Neuron (in vitro differentiated cells): ENCODE data around the gene ITPR1.
A peak's percentile ranks its signal among the peaks of the same experiment; 100 is the strongest.

Source experiments
- H2AFZ ChIP-seq: one replicate; pipeline ENCODE4 v1.6.1; 2013; ENCODE audit warnings: low read depth, mild to moderate bottlenecking, inconsistent platforms, low read length, moderate library complexity
- H3K27me3 ChIP-seq: one replicate; pipeline ENCODE4 v1.6.1; 2013; ENCODE audit warnings: low read length; ENCODE audit not compliant: insufficient read depth
- H3K36me3 ChIP-seq: one replicate; pipeline ENCODE4 v1.6.1; 2013; ENCODE audit warnings: low read length; ENCODE audit not compliant: insufficient read depth
- H3K4me1 ChIP-seq: one replicate; pipeline ENCODE4 v1.6.1; 2013; ENCODE audit warnings: low read length; ENCODE audit not compliant: insufficient read depth
- H3K4me3 ChIP-seq: 2 replicates; pipeline ENCODE4 v1.5.1; 2013; ENCODE audit warnings: mild to moderate bottlenecking, low read length, moderate library complexity
- H3K9me3 ChIP-seq: one replicate; pipeline ENCODE4 v1.6.1; 2013; ENCODE audit warnings: low read length

Gene ITPR1

DNA sequence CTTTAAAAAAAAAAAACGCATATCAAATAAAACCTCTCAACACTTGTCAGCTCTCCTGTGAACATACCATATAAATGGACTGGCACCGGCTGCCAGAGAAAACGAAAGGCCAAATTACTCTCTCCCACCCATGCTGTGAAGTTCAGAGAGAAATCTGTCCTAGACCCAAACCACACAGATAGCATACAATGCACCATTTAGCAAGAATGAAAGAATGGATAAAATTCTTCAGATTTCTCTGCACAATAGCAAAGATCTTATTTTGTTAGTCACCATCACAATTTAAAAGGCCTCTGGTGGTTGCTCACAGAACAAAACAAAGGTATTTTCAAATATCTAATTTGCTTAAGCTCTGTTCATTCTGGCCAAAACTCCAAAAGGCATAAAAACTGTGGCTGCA is 392.2 kb downstream of the ITPR1 start:
- H3K4me3 ChIP-seq, result no peak overlapping the region
- H2AFZ ChIP-seq, result peak overlapping the region; percentile 5
- H3K36me3 ChIP-seq, result no peaks in the 10 kb centered on the region
- H3K9me3 ChIP-seq, result no peaks in the 10 kb centered on the region
- peaks cover 12% of the 10 kb centered on the region for H3K4me1 ChIP-seq
- no peaks in the 10 kb centered on the region for H3K27me3 ChIP-seq

DNA sequence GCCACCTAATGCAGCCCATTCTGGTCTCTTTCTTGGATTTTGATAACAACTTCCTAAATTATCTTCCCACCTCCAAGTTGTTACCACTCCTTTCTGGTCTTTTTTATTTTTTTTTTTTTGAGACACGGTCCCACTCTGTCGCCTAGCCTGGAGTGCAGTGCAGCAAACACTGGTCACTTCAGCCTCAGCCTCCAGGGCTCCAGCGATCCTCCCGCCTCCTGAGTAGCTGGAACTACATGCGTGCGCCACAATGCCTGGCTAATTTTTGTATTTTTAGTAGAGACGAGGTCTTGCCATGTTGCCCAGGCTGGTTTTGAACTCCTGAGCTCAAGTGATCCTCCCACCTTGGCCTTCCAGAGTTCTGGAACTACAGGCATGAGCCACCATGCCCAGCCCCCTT is 393.3 kb downstream of the ITPR1 start:
- Histone ChIP-seq H3K9me3 (no peaks in the 10 kb centered on the region), H2AFZ (no peak overlapping the region), H3K36me3 (no peaks in the 10 kb centered on the region), H3K27me3 (no peaks in the 10 kb centered on the region), H3K4me3 (no peak overlapping the region), H3K4me1 (peaks cover 12% of the 10 kb centered on the region)

- peaks cover 12% of the 10 kb centered on the region for H3K4me1 ChIP-seq
- no peaks in the 10 kb centered on the region for H3K9me3 ChIP-seq
- H2AFZ ChIP-seq, result no peak overlapping the region
- no peak overlapping the region for H3K4me3 ChIP-seq
- no peaks in the 10 kb centered on the region for H3K27me3 ChIP-seq
- no peaks in the 10 kb centered on the region for H3K36me3 ChIP-seq
Measured at GRCh38 chr3:4887177-4887576, 394.0 kb downstream of the ITPR1 start.

DNA sequence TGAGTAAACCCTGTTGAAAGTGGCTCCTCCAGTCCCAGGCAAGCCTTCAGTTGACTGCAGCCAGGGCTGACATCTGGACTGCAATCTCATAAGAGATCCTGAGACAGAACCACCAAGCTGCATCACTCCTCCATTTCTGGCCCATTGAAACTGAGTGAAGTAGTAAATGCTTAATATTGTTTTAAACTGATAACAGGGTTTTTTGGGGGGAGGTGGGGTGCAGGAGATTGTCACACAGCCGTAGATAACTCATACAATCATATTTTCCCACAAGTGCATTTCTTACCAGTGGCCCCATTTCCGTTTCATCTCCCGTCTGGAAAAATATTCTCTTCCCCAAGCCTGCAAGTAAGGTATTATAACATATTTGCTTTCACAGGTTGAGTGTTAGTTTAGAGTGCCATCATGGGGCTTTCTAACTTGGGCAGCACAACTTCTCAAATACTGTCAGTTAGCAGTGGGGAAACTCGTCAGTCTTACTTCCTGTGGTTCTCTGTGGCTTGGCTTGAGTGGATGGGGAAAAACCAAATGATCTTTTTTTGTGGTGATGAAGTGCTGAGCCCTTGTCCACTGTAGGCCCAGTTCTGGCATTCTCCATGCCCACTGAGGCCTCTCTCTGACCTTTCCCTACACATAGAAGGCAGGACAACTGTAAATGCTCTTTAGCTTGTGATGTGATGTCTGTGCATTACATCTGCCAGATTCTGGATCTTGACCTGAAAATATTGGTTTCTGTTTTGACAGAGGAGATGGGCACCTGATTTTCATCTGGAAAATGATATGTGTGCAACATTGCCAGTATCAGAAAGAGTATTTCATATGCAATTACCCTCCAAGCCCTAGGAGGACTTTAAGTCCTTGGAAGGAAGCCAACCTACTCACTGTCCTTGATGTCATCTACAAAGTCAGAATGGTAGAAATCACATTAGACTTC is 396.0 kb downstream of the ITPR1 start:
- no peak overlapping the region for H2AFZ ChIP-seq
- peaks cover 12% of the 10 kb centered on the region for H3K4me1 ChIP-seq
- H3K9me3 ChIP-seq, result no peaks in the 10 kb centered on the region
- no peaks in the 10 kb centered on the region for H3K36me3 ChIP-seq
- no peak overlapping the region for H3K4me3 ChIP-seq
- H3K27me3 ChIP-seq, result no peaks in the 10 kb centered on the region

- Histone ChIP-seq H3K4me3 (no peak overlapping the region), H3K9me3 (no peaks in the 10 kb centered on the region), H2AFZ (no peak overlapping the region), H3K4me1 (peaks cover 8% of the 10 kb centered on the region), H3K27me3 (no peaks in the 10 kb centered on the region), H3K36me3 (no peaks in the 10 kb centered on the region)
Measured at GRCh38 chr3:4889896-4890295, 396.7 kb downstream of the ITPR1 start.

GRCh38 chr3:4894891-4895530 is 401.9 kb downstream of the ITPR1 start:
- H2AFZ ChIP-seq, result no peak overlapping the region
- H3K4me1 ChIP-seq, result peaks cover 3% of the 10 kb centered on the region
- no peaks in the 10 kb centered on the region for H3K36me3 ChIP-seq
- no peaks in the 10 kb centered on the region for H3K9me3 ChIP-seq
- no peak overlapping the region for H3K4me3 ChIP-seq
- H3K27me3 ChIP-seq, result no peaks in the 10 kb centered on the region

DNA sequence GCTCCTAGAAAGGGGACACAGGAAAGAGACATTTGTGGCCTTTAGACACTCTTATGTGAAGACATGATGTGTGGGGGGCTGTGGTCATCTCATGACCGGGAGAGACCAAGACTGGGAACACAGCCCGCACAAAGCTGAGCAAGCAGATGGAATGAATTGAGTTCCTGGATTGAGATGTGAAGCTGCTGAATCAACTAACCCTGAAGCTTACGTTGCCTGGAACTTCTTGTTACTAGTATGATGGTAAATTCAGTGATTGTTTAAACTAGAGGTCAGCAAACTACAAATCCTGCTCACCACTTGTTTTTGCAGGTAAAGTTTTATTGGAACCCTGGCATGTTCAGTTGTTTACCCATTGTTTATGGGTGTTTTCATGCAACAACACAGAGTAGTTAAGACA is 402.7 kb downstream of the ITPR1 start:
- H3K4me1 ChIP-seq, result peaks cover 3% of the 10 kb centered on the region
- no peaks in the 10 kb centered on the region for H3K9me3 ChIP-seq
- no peaks in the 10 kb centered on the region for H3K36me3 ChIP-seq
- no peaks in the 10 kb centered on the region for H3K27me3 ChIP-seq
- no peak overlapping the region for H3K4me3 ChIP-seq
- H2AFZ ChIP-seq, result no peak overlapping the region
